Measurements from ENCODE around the gene MED8. TPM values are rescaled to one million over a fixed set of nuclear protein-coding genes. Genes with fewer than 3 reads are reported as not detected.
"Not testable (repeated sequence)": the region's sequence is repeated elsewhere in the genome, so short reads cannot be mapped to it uniquely, and the experiment has no call there.

Gene MED8
- total and polyA plus RNA-seq, 2 donors: 31.5 to 33.6 TPM

DNA sequence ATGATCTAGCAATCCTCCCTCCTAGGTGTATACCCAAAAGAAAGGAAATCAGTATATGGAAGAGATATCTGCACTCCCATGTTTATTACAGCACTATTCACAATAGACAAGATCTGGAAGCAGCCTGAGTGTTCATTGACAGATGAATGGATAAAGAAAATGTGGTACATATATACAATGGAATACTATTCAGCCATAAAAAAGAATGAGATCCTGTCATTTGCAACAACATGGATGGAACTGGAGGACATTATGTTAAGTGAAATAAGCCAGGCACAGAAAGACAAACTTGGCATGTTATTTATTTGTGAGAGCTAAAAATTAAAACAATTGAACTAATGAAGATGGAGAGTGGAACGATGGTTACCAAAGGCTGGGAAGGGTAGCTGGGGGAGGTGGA is 23.8 kb upstream of the MED8 start:
- 99% methylated on average over 1 of the region's 1 CpG for WGBS
- H3K27ac ChIP-seq (ENCODE audit: low read depth); H3K4me3 ChIP-seq (ENCODE audit: low read depth, low read length); DNase-seq (ENCODE audit: extremely low spot score); H3K4me1 ChIP-seq (ENCODE audit: insufficient read depth); H3K36me3 ChIP-seq (ENCODE audit: insufficient read depth): not testable (repeated sequence)

GRCh38 chr1:43410571-43410970 is 21.0 kb upstream of the MED8 start:
- Histone ChIP-seq H3K4me1 (ENCODE audit: insufficient read depth) (no peaks in the 10 kb centered on the region), H3K27ac (ENCODE audit: low read depth) (no peak overlapping the region), H3K36me3 (ENCODE audit: insufficient read depth) (peaks cover 2% of the 10 kb centered on the region), H3K4me3 (ENCODE audit: low read depth, low read length) (no peak overlapping the region)
- no peak for DNase-seq (ENCODE audit: extremely low spot score)
- 94% methylated on average over 3 of the region's 3 CpGs for whole genome bisulfite sequencing

- WGBS: 86% methylated on average over 2 of the region's 2 CpGs
- Histone ChIP-seq H3K27ac (ENCODE audit: low read depth) (no peak overlapping the region), H3K4me3 (ENCODE audit: low read depth, low read length) (no peak overlapping the region), H3K36me3 (ENCODE audit: insufficient read depth) (peaks cover 2% of the 10 kb centered on the region), H3K4me1 (ENCODE audit: insufficient read depth) (no peaks in the 10 kb centered on the region)
- no peak for DNase-seq (ENCODE audit: extremely low spot score)
These were observed 16.3 kb upstream of the MED8 start for GRCh38 chr1:43405876-43406234.

DNA sequence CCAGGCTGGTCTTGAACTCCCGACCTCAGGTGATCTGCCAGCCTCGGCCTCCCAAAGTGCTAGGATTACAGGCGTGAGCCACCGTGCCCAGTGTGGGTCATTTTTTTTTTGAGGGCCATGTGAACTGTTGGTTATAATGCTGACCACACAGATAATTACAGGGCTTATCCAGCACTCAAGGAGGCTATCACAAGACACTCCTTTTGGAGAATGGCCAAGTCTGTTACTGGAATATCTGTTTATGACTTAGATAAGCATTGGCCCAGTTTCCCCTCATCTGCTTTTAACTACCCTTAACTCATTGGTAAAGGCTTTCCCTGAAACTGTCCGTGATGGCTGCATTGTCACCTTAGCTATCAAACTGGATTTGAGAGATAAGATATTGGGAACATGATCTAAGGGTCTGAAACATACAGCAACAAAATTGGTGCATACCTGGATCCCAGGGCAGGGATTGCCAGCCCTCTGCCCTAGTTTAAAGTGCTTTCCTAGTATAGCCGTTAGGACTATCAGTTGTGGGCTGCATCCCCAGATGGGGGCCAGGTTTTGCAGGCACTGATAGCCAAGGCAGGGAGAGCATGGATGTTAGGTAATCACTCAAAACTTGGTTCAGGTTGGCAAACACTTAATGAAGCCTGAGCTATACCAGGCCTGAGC is 15.7 kb upstream of the MED8 start:
- DNase-seq (ENCODE audit: extremely low spot score): no peak
- 58% methylated on average over 6 of the region's 6 CpGs for WGBS
- Histone ChIP-seq H3K4me1 (ENCODE audit: insufficient read depth) (no peaks in the 10 kb centered on the region), H3K4me3 (ENCODE audit: low read depth, low read length) (no peak overlapping the region), H3K36me3 (ENCODE audit: insufficient read depth) (peaks cover 2% of the 10 kb centered on the region), H3K27ac (ENCODE audit: low read depth) (no peak overlapping the region)

- no peak overlapping the region for H3K27ac ChIP-seq (ENCODE audit: low read depth)
- WGBS: 96% methylated on average over 6 of the region's 6 CpGs
- no peak overlapping the region for H3K4me3 ChIP-seq (ENCODE audit: low read depth, low read length)
- no peaks in the 10 kb centered on the region for H3K4me1 ChIP-seq (ENCODE audit: insufficient read depth)
- no peak for DNase-seq (ENCODE audit: extremely low spot score)
- peaks cover 2% of the 10 kb centered on the region for H3K36me3 ChIP-seq (ENCODE audit: insufficient read depth)
These were observed 14.8 kb upstream of the MED8 start for GRCh38 chr1:43404353-43404752.

- no peak for DNase-seq (ENCODE audit: extremely low spot score)
- H3K4me3 ChIP-seq (ENCODE audit: low read depth, low read length): no peak overlapping the region
- peaks cover 2% of the 10 kb centered on the region for H3K36me3 ChIP-seq (ENCODE audit: insufficient read depth)
- WGBS: 89% methylated on average over 6 of the region's 6 CpGs
- no peaks in the 10 kb centered on the region for H3K4me1 ChIP-seq (ENCODE audit: insufficient read depth)
- H3K27ac ChIP-seq (ENCODE audit: low read depth): no peak overlapping the region
These were observed 12.7 kb upstream of the MED8 start for GRCh38 chr1:43402089-43402865.

DNA sequence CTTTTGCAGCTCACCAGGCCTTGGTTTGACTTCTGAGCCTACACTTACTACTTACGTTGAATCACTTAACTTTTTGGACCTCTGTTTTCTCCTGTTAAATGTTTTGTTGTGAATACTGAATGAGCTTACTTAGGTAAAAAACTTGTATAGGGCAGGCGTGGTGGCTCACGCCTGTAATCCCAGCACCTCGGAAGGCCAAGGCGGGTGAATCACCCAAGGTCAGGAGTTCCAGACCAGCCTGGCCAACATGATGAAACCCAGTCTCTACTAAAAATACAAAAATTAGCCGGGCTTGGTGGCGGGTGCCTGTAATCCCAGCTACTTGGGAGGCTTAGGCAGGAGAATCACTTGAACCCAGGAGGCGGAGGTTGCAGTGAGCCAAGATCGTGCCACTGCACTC is 10.8 kb upstream of the MED8 start:
- H3K4me3 ChIP-seq (ENCODE audit: low read depth, low read length); DNase-seq (ENCODE audit: extremely low spot score); H3K27ac ChIP-seq (ENCODE audit: low read depth); H3K4me1 ChIP-seq (ENCODE audit: insufficient read depth); H3K36me3 ChIP-seq (ENCODE audit: insufficient read depth): not testable (repeated sequence)
- 98% methylated on average over 9 of the region's 9 CpGs for WGBS

DNA sequence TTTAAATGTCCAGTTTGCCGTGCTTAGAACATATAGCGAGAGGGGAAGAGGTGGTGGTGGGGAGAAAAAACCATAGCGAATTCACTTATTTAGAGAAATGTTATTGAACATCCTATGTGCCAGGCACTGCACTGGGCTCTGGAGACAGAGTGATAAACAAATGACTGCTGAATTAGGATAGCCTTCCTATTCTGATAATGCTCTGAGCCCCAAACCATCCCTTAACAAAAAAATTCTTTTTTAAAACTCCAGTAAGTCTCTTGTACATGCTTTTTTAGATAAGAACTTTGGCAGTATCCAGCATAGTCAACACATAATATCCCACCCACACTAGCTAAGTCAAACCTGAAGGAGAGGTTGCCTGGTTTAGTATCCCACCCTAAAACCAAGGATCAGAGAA is 8.6 kb upstream of the MED8 start:
- H3K4me1 ChIP-seq (ENCODE audit: insufficient read depth): no peaks in the 10 kb centered on the region
- no peak for DNase-seq (ENCODE audit: extremely low spot score)
- no peak overlapping the region for H3K4me3 ChIP-seq (ENCODE audit: low read depth, low read length)
- H3K36me3 ChIP-seq (ENCODE audit: insufficient read depth): no peaks in the 10 kb centered on the region
- WGBS: 95% methylated on average over 3 of the region's 3 CpGs
- H3K27ac ChIP-seq (ENCODE audit: low read depth): no peak overlapping the region

- Histone ChIP-seq H3K36me3 (ENCODE audit: insufficient read depth) (no peaks in the 10 kb centered on the region), H3K4me1 (ENCODE audit: insufficient read depth) (no peaks in the 10 kb centered on the region), H3K27ac (ENCODE audit: low read depth) (no peak overlapping the region), H3K4me3 (ENCODE audit: low read depth, low read length) (no peak overlapping the region)
- WGBS: 28% methylated on average over 1 of the region's 1 CpG
- peak; percentile 64 for DNase-seq (ENCODE audit: extremely low spot score)
These were observed 6.5 kb upstream of the MED8 start for GRCh38 chr1:43396059-43396458.

- Histone ChIP-seq H3K4me3 (ENCODE audit: low read depth, low read length) (no peak overlapping the region), H3K36me3 (ENCODE audit: insufficient read depth) (no peaks in the 10 kb centered on the region), H3K27ac (ENCODE audit: low read depth) (no peak overlapping the region), H3K4me1 (ENCODE audit: insufficient read depth) (no peaks in the 10 kb centered on the region)
- WGBS: 84% methylated on average over 4 of the region's 4 CpGs
- DNase-seq (ENCODE audit: extremely low spot score): no peak
These were observed 5.9 kb upstream of the MED8 start for GRCh38 chr1:43395523-43395922.

DNA sequence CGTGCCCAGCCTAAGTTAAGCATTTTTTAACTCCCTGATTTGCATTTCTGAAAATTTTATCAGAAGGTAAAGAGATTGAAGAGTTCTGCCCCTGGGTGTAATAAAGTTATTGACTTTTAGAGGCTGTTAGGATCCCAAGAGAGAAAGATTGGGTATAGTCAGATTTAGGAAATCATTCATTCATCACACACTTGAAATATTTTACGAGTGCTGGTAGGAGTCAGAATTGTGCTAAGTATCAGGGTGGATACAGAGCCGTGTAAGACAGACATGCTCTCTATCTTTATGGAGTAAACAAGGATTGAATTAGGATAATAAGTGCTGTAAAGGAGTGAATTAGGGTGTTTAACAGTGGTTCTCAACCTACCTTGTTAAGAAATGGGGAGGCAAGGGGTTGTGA is 3.1 kb upstream of the MED8 start:
- Histone ChIP-seq H3K27ac (ENCODE audit: low read depth) (no peak overlapping the region), H3K4me1 (ENCODE audit: insufficient read depth) (no peaks in the 10 kb centered on the region), H3K36me3 (ENCODE audit: insufficient read depth) (no peaks in the 10 kb centered on the region), H3K4me3 (ENCODE audit: low read depth, low read length) (no peak overlapping the region)
- DNase-seq (ENCODE audit: extremely low spot score): no peak
- 63% methylated on average over 3 of the region's 3 CpGs for WGBS

DNA sequence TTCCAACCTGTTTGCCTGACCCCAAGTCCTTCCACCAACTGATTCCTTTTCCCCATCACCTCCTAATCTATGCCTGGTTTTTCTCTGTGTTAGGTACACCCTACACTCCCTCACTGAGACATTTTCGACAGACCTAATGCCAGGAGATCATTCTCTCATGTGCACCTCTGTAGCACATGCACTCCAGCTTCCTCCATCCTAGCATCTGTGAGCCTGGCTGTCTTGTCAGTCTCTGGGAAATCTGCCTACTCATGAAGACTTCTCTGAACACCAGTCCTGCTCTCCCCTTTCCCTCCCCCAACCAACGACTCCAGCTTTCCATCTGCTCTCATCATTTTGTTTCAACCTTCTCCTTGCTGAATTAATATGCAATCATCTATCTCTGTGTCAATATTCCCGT is 987 bp downstream of the MED8 start:
- H3K4me3 ChIP-seq (ENCODE audit: low read depth, low read length): no peak overlapping the region
- peaks cover 3% of the 10 kb centered on the region for H3K36me3 ChIP-seq (ENCODE audit: insufficient read depth)
- WGBS: 51% methylated on average over 3 of the region's 3 CpGs
- DNase-seq (ENCODE audit: extremely low spot score): no peak
- no peak overlapping the region for H3K27ac ChIP-seq (ENCODE audit: low read depth)
- H3K4me1 ChIP-seq (ENCODE audit: insufficient read depth): no peaks in the 10 kb centered on the region

DNA sequence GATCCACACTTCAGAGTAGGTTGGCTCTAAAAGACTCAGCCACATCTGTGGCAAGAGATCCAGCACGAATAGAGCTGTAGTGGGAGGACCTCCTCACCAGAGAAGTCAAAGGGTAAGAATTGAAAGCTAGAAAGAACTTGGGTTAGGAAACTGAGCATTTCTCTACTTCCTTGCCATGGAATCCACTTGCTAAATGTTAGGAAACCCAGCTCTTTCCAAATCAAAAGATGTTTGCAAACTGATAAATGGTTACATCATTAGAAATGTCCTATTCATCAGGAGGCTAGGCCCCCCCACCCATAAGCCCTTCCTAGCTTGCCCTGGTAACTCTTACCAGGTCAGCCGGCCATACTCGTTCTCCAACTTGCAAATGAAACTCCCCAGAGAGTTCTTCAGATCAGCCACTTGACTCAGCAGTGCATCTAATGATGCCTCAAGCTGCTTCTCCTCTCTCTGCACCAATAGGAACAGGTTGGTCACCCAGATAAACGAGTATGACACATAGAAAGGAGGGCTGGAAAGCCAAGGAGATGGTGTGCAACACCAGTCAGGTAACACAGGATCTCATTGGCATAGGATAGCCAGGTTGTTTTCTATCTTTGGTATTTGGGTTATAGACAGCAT is 1.5 kb downstream of the MED8 start:
- H3K4me3 ChIP-seq (ENCODE audit: low read depth, low read length): no peak overlapping the region
- H3K4me1 ChIP-seq (ENCODE audit: insufficient read depth): no peaks in the 10 kb centered on the region
- 67% methylated on average over 4 of the region's 4 CpGs for WGBS
- no peak for DNase-seq (ENCODE audit: extremely low spot score)
- no peak overlapping the region for H3K27ac ChIP-seq (ENCODE audit: low read depth)
- peaks cover 3% of the 10 kb centered on the region for H3K36me3 ChIP-seq (ENCODE audit: insufficient read depth)

DNA sequence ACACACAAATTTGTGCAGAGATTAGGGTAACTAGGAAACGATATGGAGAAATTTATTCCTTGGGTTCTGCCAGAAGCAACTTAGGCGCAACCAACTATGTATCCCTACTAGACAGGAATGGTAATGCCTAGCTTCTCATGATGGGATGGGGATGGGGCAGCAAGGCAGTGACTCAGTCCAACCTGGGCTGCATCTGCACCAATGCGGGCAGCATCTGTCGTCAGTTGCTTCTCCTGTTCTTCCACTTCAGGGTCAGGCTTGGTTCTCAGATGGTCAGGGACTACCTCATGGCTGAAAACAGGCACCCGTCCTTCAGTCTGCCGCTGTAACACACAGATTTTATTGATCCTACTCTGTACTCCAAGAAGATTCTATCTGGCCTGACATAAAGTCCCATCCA is 2.9 kb downstream of the MED8 start:
- Histone ChIP-seq H3K36me3 (ENCODE audit: insufficient read depth) (peaks cover 3% of the 10 kb centered on the region), H3K4me1 (ENCODE audit: insufficient read depth) (no peaks in the 10 kb centered on the region), H3K4me3 (ENCODE audit: low read depth, low read length) (no peak overlapping the region), H3K27ac (ENCODE audit: low read depth) (no peak overlapping the region)
- DNase-seq (ENCODE audit: extremely low spot score): no peak
- WGBS: 95% methylated on average over 6 of the region's 6 CpGs

Data from urinary bladder (tissue), 4 donors.